ENCODE measurements around the gene C1R.
"Not testable (repeated sequence)": the region's sequence is repeated elsewhere in the genome, so short reads cannot be mapped to it uniquely, and the experiment has no call there.

Gene C1R

DNA sequence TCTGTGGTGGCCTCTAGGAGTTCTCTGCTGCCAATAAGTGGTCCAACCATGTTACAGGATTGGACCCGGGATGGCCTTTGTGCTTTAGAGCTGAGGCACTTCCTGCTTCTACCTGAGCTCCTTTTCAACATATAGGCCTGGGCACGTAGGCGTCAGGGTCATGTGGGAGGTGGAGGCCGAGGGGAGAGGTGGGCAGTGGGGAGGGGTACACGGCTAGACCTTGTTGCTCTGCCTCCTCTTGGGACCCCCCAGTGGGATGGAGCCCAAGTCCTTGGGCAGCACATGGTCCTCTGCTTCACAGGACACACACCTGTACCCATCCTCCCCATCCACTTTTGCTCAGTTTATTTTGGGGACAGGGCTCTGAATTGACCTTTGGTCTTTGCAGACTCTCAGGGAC, 29.1 kb upstream of the C1R start:
- DNase-seq (ENCODE audit: low read depth in 2 of 2, low spot score in 1 of 2): no peak

GRCh38 chr12:7120166-7120565, 27.9 kb upstream of the C1R start:
- no peak for DNase-seq (ENCODE audit: low read depth in 2 of 2, low spot score in 1 of 2)

DNA sequence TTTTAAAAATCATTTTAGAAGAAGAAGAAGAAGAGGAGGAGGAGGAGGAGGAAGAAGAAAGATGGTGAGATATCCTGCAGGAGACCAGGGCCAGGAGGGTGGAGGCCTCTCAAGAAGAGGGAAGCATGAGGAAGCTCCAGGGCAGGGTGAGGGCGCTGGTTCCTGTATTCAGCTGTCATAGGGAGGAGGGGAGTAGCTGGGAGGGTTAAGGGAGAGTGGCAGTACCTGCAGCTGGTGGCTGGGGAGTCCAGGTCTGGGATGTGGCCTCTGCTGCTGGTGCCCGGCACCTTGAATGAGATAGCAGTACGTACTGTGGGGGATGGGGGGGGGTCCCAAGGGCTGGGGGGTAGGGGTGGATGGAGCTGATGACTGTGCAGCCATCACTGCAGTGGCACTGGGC, 26.6 kb upstream of the C1R start:
- no peak for DNase-seq (ENCODE audit: low read depth in 2 of 2, low spot score in 1 of 2)

DNA sequence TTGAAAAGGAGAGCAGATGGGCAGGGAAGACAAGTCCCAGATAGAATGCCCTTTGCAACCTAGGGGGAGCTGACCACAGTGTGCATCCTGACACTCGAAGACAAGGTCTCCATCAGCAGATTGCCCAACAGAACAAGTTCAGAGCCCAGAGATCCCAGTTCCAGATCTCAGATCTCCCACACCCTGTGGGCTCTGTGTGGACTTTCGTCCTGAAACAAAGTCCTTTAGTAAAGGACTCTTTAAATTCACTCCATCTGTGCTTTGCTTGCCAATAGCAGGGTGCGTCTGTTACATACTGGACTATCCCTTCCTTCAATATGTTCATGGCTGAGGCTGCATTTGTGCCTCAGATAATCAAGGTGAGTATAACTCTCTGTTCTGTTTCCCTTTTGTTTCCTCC, 25.4 kb upstream of the C1R start:
- no peak for DNase-seq (ENCODE audit: low read depth in 2 of 2, low spot score in 1 of 2)

DNA sequence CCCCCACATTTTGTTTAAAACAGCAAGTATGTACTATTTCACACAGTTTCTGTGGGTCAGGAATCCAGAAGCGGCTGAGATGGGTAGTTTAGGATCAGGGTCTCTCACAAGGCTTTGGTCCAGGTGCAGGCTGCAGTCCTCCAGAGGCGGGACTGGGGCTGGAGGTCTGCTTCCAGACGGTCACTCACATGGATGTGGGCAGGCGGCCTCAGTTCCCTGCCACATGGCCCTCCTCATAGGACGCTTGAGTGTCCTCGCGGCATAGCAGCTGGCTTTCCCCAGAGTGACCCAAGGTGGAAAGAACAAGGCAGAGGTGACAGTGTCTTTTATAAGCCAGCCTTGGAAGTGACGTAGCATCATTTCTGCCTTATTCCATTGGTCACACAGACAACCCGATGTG, 24.7 kb upstream of the C1R start:
- no peak for DNase-seq (ENCODE audit: low read depth in 2 of 2, low spot score in 1 of 2)

DNA sequence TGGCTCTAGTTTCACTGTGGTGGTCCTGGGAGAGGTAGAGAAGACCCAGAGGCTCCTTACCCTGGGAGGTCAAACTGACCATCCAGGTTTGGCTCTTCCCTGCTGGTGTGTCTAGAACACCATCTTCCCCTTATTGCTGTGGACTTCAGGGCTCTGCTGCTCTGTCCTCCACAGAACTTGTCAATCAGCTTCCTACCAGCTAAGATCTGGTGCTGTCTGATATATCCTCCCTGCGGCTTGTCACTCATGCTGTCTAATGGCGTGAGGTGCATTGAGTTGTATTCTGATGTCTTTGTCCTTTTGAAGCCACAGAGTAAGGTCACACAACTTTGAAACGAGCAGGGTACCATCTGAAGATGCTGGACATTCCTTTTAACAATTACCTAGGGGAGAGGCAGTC, 24.0 kb upstream of the C1R start:
- no peak for DNase-seq (ENCODE audit: low read depth in 2 of 2, low spot score in 1 of 2)

DNA sequence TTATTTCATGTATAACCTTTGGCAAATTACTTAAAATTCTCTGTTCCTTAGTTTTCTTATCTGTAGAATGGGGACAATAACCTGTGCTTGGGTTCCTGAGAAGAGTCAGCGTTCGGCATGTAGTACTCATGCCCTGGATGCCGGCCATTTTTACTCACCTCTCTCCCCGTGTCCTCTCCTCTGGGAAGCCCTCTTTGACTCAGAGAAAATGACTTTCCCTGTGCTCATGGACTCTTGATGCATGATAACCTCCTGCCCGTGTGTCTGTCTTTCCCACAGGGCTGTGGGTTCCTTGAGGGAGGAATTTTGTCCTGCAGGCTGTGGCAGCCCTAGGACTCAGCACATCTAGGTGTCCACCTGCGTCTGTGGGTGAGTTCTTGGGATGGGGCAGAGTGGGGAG, 22.6 kb upstream of the C1R start:
- no peak for DNase-seq (ENCODE audit: low read depth in 2 of 2, low spot score in 1 of 2)

DNA sequence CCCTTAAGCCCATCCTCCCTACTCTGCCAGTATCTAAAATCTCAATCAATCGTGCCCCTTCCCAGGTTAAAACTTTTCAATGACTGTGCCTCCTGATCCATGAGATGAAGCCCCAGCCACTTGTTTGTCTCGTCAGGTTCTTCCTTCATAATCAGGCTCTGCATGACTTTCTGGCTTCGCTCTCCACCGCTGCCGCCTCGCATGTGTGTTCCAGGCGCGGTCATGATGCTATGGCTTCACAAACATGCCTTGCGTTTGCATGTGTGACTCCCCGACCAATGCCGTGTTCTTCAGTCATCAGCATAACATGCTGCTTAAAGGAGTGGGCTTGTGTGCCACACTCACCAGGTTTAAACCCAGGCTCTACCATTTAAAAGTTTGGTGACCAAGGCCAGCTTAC, 21.8 kb upstream of the C1R start:
- no peak for DNase-seq (ENCODE audit: low read depth in 2 of 2, low spot score in 1 of 2)

DNA sequence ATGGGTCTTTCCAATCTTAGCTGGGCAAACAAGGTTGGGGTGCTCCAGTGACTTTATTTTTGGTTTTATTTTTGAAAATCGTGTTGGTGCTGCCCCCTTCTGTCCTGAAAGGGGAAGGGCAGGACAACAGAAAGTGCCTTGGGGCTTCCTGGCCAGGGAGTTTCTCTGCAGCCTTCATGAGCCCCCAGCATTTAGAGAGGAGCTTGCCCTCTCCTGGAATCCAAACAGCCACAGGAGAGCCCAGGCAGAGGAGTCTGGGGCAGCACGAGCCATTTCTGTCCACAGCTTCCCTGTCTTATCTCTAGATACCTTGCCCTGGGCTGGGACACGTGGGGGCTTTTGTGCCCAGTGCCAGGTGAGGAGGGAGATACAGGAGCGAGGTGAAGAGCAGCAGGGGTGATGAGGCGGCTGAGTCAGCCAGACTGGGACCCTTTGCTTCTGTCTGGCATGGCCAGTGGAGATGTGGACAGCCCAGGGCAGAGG, 21.2 kb upstream of the C1R start:
- DNase-seq (ENCODE audit: low read depth in 2 of 2, low spot score in 1 of 2): peak in 1 of 2 donors; percentile 39

- no peak for DNase-seq (ENCODE audit: low read depth in 2 of 2, low spot score in 1 of 2)
These were observed 19.8 kb upstream of the C1R start for GRCh38 chr12:7112041-7112440.

- no peak for DNase-seq (ENCODE audit: low read depth in 2 of 2, low spot score in 1 of 2)
These were observed 18.4 kb upstream of the C1R start for GRCh38 chr12:7110661-7111060.

DNA sequence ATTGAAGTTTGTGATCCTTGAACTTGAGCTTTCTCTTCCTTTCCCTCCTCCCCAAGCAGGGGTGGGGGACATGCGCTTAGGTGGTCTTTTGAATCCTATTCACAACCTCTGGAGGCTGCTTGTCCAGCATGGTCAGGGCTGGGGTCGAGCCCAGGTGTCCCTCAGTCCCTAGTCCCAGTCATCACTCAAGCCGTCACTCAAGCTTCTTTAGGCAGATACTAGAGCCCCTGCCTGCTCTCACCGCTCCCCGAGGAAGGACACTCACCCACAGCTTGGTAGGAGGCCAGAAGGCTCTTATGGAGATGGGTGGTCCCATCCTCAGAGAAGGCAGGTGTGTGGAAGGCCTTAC, 17.3 kb upstream of the C1R start:
- DNase-seq (ENCODE audit: low read depth in 2 of 2, low spot score in 1 of 2): no peak

- peak; percentile 67 to 78 for DNase-seq (ENCODE audit: low read depth in 2 of 2, low spot score in 1 of 2)
These were observed 16.7 kb upstream of the C1R start, which contains the start of gene C1RL for GRCh38 chr12:7108796-7109571. Gene C1RL (minus strand): TSS chr12:7109214. CDS start chr12:7109180, 34 bp downstream.

DNA sequence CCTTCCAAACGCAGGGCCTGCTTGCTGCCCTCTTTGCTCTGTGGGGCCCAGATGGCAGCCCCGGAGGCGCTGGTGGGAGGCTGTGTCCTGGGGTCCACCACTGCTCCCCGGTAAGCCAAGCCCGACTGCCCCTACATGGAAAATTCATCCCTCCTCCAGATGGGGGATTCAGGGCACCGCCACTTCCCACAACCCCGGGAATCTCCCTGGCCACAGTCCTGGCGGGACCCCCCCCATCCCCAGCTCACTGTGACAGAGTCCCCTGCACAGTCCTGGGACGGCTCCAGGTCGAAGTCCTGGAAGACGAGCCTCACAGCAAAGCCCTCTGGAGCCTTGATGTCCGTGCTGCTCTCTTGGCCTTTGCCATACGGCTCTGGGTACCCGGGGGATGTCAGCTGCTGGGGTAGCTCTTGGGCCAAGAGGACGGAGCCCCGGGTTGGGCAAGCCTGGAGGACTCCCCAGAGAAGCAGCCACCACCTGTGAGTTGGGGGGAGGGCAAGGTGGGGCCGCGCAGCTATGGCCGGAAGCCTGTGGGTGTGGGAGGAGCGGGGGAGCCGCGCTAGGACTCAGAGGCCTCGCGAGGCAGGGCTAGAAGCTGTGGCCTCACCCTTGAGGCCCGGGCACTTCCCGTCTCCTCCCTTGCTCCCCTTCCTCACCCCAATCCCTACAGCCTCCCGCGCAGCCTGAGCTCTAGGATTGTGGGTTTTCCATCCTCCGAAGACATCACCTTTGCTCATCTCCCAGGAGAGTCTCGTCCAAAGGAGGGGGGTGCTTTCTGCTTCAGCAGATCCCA, 16.0 kb upstream of the C1R start:
- DNase-seq (ENCODE audit: low read depth in 2 of 2, low spot score in 1 of 2): peak in 1 of 2 donors; percentile 53

DNA sequence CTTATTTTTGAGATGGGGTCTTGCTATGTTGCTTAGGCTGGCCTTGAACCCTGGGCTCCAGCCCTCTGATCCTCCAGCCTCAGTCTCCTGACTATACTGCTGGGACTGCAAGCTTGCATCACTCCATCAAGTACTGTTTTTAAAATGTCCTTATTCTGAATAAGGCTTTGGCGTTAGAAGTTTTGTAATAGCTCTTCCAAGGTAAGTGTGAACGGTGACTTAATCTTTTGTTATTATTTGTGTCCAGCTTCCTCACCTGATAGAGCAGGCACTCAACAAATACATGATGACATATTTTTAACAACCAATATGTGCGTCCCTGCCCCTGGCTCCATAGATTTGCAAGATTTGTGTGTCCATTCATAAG, 15.4 kb upstream of the C1R start:
- DNase-seq (ENCODE audit: low read depth in 2 of 2, low spot score in 1 of 2): no peak

DNA sequence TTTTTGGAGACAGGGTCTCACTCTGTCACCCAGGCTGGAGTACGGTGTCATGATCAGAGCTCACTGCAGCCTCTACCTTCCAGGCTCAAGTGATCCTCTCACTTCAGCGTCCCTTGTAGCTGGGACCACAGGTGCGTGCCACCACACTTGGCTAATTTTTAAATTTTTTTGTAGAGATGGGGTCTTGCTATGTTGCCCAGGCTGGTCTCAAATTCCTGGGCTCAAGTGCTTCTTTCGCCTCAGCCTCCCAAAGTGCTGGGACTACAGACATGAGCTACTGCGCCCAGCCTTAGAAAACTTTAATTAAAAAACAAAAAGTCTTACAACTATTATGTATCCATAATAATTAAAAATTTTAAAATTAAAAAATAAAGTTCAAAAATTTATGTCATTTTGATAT, 14.9 kb upstream of the C1R start:
- DNase-seq (ENCODE audit: low read depth in 2 of 2, low spot score in 1 of 2): not testable (repeated sequence)

- DNase-seq (ENCODE audit: low read depth in 2 of 2, low spot score in 1 of 2): no peak
These were observed 13.8 kb upstream of the C1R start for GRCh38 chr12:7106082-7106481.

- DNase-seq (ENCODE audit: low read depth in 2 of 2, low spot score in 1 of 2): no peak
These were observed 11.8 kb upstream of the C1R start for GRCh38 chr12:7103837-7104584.

DNA sequence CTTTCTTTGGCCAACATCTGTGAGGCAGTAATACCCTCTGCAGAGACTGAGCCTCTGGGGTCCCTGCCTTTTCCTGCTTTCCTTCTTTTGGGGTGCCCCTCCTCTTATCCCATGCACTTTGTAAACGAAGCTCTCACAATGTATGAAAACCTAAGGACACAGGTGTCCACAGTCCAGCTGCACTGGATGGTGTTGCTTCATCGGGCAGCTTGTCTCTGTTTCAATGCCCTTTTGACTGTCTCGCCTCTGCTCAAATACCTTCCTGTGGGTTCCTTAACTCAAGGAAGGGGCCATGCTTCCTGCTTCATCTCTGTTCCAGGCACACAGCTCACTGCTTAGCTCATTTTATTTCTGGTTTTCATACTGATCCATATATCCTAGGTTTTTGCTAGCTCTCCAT, 10.3 kb upstream of the C1R start:
- no peak for DNase-seq (ENCODE audit: low read depth in 2 of 2, low spot score in 1 of 2)

- no peak for DNase-seq (ENCODE audit: low read depth in 2 of 2, low spot score in 1 of 2)
These were observed 9.5 kb upstream of the C1R start for GRCh38 chr12:7101694-7102131.

DNA sequence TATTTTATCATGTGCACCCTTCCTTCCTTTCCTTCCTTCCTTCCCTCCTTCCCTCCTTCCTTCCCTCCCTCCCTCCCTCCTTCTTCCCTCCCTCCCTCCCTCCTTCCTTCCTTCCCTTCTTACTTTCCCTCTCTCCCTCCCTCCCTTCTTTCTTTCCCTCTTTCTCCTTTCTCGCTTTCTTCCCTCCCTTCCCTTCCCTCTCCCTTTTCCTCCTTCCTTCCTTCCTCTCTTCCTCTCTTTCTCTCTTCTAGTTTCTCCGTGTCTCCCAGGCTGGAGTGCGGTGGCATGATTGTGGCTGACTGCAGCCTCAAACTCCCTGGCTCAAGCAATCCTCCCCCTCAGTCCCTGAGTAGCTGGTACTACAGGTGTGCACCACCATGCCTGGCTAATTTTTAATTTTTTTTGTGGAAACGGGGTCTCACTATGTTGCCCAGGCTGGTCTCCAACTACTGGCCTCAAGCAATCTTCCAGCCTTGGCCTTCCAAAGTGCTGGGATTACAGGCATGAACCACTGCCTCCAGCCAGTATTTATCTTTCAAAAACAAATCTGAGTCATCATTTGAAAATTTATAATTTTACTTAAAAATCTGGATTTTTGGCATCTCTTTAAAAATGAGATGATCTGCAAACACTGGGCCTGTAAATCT, 8.9 kb upstream of the C1R start:
- DNase-seq (ENCODE audit: low read depth in 2 of 2, low spot score in 1 of 2): no peak

Data from stimulated activated CD8-positive, alpha-beta memory T cell treated with anti-CD3 and anti-CD28 coated beads, Interleukin-4, amount 100 ng/mL, for 1 hour (primary cell).